ENCODE results near the gene MSGN1.
"Not testable (repeated sequence)": the region's sequence is repeated elsewhere in the genome, so short reads cannot be mapped to it uniquely, and the experiment has no call there.

Gene MSGN1

DNA sequence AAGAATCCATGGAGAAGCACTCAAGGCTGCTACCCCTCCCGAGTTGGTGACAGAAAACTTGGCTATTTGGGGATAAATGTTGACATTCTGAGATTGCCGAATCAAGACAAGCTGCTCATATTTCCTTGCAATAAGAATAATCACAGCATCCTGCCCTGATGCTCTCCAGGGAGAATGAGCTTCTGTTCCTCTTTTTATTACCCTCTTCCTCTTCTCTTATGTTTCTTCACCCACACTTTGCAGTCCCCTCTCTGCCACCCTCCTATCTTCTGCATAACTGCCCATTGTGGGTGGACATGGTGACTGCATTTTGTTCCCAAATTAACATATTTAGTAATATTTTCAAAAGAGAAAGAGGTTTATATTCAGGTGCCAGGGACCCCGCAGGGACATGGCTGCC, 11.9 kb upstream of the MSGN1 start:
- in situ Hi-C loops (cut with HindIII; ENCODE audit: low sequenced_read_pairs), result no loop called here

GRCh38 chr2:17805166-17805565, 11.1 kb upstream of the MSGN1 start:
- in situ Hi-C loops (cut with HindIII; ENCODE audit: low sequenced_read_pairs), result no loop called here

GRCh38 chr2:17805717-17806363, 10.4 kb upstream of the MSGN1 start:
- in situ Hi-C loops (cut with HindIII; ENCODE audit: low sequenced_read_pairs), result no loop called here

DNA sequence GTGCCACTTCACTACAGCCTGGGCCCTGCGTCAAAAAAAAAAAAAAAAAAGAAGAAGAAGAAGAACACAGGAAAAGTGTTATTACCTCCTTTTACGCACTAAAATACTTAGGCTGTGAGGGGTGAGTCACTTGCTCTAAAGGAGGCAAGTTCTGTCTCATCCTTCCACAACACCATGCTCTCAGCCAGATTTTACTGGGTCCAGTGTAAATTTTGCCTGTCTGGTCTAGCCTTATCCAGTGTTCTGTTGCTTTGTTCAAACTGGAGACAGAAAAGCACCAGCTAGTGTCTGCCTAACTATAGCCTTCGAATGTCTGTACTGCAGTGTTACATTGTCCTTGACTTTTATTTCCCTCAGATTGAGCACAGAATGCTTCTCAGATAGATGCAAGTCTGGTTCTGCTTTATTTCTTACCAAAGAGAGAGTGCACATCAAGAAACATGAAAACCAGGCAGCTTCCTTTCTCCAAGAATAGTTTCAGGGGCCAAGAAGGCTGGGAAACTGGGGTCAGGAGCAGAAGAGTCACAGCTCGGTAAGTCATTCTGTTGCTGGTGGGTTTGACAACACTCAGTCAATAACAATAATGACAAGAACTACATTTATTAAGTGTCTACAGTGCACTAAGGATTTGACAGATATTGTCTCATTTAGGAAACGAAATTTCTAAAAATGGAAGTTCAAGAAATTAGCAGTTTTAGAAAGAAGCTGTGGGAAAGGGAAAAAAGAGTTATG, 3.1 kb upstream of the MSGN1 start:
- in situ Hi-C loops (cut with HindIII; ENCODE audit: low sequenced_read_pairs), result no loop called here

GRCh38 chr2:17813742-17814473, 2.4 kb upstream of the MSGN1 start:
- in situ Hi-C loops (cut with HindIII; ENCODE audit: low sequenced_read_pairs), result no loop called here

DNA sequence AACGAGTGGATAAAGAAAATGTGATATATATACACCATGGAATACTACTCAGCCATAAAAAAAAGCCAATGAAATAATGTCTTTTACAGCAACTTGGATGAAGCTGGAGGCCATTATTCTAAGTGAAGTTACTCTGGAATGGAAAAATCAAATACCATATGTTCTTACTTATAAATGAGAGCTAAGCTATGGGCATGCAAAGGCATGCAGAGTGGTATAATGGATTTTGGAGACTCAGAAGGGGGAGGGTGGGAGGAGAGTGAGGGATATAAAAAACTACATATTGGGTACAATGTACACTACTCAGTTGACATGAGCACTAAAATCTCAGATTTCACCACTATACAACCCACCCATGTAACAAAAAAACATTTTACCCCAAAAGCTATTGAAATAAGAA, 1.7 kb upstream of the MSGN1 start:
- in situ Hi-C loops (cut with HindIII; ENCODE audit: low sequenced_read_pairs), result no loop called here

DNA sequence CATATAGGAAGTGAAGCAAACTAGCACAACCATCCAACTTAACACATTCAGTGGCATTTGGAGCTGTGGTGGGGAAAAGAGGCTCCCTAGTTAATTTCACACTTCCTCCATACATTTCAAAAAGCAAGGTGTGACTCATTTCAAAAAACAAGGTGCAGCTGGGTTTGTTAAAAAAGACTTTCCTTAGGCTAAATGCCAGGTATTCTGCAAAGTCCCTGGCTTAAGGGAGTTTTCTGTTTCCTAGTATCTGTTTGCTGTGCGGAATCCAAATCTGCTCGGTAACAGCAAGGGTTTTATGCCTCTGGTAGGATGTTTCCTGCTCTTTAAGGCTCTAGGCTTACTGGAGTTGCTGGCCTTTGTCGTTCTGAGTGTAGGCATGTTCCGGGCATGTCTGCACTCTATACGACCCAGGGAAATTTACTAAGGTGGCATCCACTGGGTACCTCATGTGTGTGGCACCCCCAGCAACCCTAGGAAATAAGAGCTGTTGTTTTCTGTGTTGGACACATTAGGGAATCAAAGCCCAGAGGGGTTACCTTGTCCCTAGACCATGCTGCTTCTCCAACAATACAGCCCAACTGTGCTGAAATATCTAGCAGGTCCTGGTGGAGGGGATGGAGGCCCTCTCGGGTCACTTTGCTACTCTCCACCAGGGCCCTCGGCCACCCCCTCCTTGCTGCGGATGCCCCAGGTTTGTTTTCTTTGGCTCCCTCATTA, 634 bp upstream of the MSGN1 start:
- in situ Hi-C loops (cut with HindIII; ENCODE audit: low sequenced_read_pairs), result no loop called here

GRCh38 chr2:17818235-17818815, 2.1 kb downstream of the MSGN1 start:
- in situ Hi-C loops (cut with HindIII; ENCODE audit: low sequenced_read_pairs), result no loop called here

- in situ Hi-C loops (cut with HindIII; ENCODE audit: low sequenced_read_pairs), result no loop called here
Measured at GRCh38 chr2:17821080-17821479, 4.8 kb downstream of the MSGN1 start.

DNA sequence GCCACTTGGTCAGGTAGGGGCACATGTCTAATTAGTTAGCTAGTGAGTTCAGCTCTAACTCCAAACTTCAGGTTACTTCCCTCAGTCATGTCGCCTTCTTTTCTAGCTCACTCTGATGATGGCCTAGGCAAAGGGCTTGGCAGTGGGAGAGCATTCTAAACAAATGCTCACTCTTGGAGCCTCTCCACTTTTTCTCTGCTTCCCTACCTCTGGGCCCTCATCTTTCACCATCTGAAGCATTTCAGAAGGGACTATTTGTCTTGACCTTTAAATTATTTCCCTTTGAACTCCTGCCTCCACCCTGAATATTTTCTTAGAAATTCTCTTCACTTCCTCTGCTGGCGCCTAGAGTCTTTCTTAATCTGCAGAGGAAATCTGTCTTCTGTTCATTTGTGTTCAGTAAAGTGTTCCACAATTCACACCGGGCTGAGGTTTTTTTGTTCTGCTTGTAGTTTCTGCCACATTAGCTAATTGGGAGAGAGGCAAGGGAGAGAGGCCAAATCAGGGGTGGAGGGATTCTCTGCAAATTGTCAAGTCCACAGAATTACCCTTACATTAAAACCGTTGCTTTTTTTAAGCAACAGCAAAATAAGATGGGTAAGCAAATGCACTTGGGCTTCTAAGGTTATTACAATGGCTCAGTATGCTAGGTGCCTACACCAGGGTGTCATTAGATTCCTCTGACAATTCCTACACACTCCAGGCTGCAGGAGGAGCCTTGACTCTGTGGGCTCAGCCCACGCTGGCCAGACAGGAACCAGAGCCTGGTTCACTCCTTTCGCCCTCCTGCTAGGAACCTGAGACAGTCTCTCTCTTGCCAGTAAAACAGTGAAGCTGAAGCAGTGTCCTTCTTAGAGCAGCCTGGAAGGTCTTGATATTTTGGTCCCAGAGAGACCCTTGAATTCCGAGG, 5.5 kb downstream of the MSGN1 start:
- in situ Hi-C loops (cut with HindIII; ENCODE audit: low sequenced_read_pairs), result no loop called here

- in situ Hi-C loops (cut with HindIII; ENCODE audit: low sequenced_read_pairs), result no loop called here
Measured at GRCh38 chr2:17822445-17823117, 6.3 kb downstream of the MSGN1 start.

GRCh38 chr2:17823646-17824045, 7.4 kb downstream of the MSGN1 start:
- in situ Hi-C loops (cut with HindIII; ENCODE audit: low sequenced_read_pairs), result not testable (repeated sequence)

- in situ Hi-C loops (cut with HindIII; ENCODE audit: low sequenced_read_pairs), result no loop called here
Measured at GRCh38 chr2:17827316-17827715, 11.1 kb downstream of the MSGN1 start.

GRCh38 chr2:17827785-17828184, 11.5 kb downstream of the MSGN1 start:
- in situ Hi-C loops (cut with HindIII; ENCODE audit: low sequenced_read_pairs), result no loop called here

- in situ Hi-C loops (cut with HindIII; ENCODE audit: low sequenced_read_pairs), result no loop called here
Measured at GRCh38 chr2:17830053-17831034, 14.1 kb downstream of the MSGN1 start.

GRCh38 chr2:17835516-17835915, 19.3 kb downstream of the MSGN1 start:
- in situ Hi-C loops (cut with HindIII; ENCODE audit: low sequenced_read_pairs), result no loop called here

GRCh38 chr2:17839959-17840358, 23.7 kb downstream of the MSGN1 start:
- in situ Hi-C loops (cut with HindIII; ENCODE audit: low sequenced_read_pairs), result no loop called here

DNA sequence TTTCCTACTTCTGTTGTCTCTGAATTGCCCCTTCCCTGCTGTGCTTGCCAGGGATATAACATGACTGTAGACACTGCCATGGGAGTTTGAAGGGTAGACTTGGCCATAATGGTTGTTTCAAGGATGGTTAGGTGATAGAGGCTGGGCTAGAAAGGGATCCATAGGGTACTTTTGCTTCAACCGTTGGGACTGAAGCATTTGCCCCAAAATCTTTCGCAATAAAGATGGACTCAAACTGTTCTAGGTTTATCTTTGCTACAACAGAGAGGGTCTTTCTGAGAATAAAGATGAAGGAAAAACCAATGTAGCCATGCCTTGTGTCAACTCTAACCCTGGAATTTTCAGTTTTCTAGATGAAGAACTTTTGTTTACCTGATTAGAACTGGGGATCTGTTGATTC, 27.2 kb downstream of the MSGN1 start:
- in situ Hi-C loops (cut with HindIII; ENCODE audit: low sequenced_read_pairs), result no loop called here
